ENCODE data around the gene CHST1.

GRCh38 chr11:45647786-45648185 lies 17.6 kb downstream of the CHST1 start:
- no peak for TF ChIP-seq PHF8 (IDR thresholded peaks at IDR 0.05; ENCODE audit: borderline replicate concordance, low read depth)
- TF ChIP-seq RCOR1 (IDR thresholded peaks at IDR 0.05; ENCODE audit: low read depth, low read length): no peak
- TF ChIP-seq RAD21 (conservative IDR thresholded peaks at IDR 0.05 in 1 of 2, IDR thresholded peaks at IDR 0.05 in 1 of 2): no peak
- TF ChIP-seq, protein P1, sequence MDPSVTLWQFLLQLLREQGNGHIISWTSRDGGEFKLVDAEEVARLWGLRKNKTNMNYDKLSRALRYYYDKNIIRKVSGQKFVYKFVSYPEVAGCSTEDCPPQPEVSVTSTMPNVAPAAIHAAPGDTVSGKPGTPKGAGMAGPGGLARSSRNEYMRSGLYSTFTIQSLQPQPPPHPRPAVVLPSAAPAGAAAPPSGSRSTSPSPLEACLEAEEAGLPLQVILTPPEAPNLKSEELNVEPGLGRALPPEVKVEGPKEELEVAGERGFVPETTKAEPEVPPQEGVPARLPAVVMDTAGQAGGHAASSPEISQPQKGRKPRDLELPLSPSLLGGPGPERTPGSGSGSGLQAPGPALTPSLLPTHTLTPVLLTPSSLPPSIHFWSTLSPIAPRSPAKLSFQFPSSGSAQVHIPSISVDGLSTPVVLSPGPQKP (IDR thresholded peaks at IDR 0.05; ENCODE audit: low read depth, low read length): no peak
- TF ChIP-seq MYC (IDR thresholded peaks at IDR 0.05; ENCODE audit: borderline replicate concordance, low read length): no peak
- TF ChIP-seq, protein P2, sequence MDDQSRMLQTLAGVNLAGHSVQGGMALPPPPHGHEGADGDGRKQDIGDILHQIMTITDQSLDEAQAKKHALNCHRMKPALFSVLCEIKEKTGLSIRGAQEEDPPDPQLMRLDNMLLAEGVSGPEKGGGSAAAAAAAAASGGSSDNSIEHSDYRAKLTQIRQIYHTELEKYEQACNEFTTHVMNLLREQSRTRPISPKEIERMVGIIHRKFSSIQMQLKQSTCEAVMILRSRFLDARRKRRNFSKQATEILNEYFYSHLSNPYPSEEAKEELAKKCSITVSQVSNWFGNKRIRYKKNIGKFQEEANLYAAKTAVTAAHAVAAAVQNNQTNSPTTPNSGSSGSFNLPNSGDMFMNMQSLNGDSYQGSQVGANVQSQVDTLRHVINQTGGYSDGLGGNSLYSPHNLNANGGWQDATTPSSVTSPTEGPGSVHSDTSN (IDR thresholded peaks at IDR 0.05): no peak
- TF ChIP-seq EP300 (IDR thresholded peaks at IDR 0.05): no peak
- TF ChIP-seq POLR2A (IDR thresholded peaks at IDR 0.05; ENCODE audit: low read length): no peak
